ENCODE measurements around the gene PNPLA8.

Gene PNPLA8

DNA sequence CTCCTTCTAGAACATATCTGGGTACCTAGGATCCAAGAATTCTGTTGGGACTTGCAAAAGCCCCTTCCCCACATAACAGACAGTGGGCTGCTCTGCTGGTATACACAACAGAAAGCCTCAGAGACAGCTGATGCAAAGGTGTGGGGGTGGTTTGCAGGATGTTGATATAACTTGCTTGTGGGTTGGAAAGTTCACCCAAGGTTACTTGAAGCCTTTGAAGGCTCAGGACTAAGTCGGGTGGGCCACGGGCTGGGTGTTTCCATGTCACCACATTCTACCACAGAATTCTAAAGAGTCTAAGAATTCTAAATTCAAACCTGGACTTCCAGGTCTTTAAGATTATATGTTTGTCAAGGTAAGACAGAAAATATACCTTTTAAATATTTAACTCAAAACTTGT is 62.3 kb downstream of the PNPLA8 start:
- ChIA-PET POLR2A (no interaction called here), CTCF (no interaction called here)
- TF ChIP-seq, protein P1, sequence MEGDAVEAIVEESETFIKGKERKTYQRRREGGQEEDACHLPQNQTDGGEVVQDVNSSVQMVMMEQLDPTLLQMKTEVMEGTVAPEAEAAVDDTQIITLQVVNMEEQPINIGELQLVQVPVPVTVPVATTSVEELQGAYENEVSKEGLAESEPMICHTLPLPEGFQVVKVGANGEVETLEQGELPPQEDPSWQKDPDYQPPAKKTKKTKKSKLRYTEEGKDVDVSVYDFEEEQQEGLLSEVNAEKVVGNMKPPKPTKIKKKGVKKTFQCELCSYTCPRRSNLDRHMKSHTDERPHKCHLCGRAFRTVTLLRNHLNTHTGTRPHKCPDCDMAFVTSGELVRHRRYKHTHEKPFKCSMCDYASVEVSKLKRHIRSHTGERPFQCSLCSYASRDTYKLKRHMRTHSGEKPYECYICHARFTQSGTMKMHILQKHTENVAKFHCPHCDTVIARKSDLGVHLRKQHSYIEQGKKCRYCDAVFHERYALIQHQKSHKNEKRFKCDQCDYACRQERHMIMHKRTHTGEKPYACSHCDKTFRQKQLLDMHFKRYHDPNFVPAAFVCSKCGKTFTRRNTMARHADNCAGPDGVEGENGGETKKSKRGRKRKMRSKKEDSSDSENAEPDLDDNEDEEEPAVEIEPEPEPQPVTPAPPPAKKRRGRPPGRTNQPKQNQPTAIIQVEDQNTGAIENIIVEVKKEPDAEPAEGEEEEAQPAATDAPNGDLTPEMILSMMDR (IDR thresholded peaks at IDR 0.05; ENCODE audit: control extremely low read depth, extremely low read depth, low read depth, missing control alignments), result no peak
- no peak for DNase-seq (ENCODE audit: extremely low spot score)

DNA sequence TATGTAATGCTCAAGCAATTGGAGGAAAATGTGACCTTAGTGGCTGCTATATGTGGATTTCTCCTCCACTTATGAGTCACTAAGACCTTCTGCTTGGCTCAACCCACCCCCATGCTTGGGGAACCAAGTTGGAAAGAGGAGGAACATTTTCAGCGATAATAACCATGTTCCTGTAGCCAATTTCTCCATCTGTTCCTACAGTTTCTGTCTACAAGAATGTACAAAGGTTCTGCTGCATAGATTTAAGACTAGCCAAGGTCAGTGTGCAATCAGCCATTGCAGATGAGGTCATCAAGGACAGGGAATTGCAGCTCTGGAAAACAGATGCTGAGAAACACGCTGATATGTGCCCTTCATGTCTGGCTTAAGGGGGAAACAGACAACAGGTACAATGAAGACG is 64.1 kb downstream of the PNPLA8 start:
- TF ChIP-seq, protein P1 (IDR thresholded peaks at IDR 0.05; ENCODE audit: control extremely low read depth, extremely low read depth, low read depth, missing control alignments), result no peak
- ChIA-PET CTCF (interaction anchor here (1.0 to 3.3 kb wide), 4 partner anchors 8 to 107 kb away, joined by 3 to 24 read pairs (median 7); no protein-coding TSS in a partner anchor), POLR2A (no interaction called here)
- no peak for DNase-seq (ENCODE audit: extremely low spot score)

DNA sequence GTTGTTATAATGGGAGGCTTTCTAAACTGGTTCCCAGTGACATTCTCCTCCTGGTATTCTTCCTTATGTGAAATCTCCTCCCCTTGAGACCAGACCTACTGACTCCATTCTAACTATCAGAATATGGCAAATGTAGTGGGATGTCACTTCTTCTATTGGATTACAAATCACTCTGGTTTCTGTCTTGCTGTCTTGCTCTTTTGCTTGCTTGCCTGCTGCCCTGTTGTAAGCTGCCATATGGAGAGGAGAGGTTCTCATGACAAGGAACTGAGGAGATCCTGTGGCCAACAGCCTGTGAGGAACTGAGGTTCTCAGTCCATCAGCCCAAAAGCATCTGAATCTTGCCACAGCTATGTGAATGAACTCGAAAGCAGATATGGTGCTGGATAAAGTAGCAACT is 65.0 kb downstream of the PNPLA8 start:
- CTCF ChIA-PET, result interaction anchor here (0.8 to 3.3 kb wide), 10 partner anchors 9 to 106 kb away, joined by 3 to 24 read pairs (median 6); no protein-coding TSS in a partner anchor
- TF ChIP-seq, protein P1 (IDR thresholded peaks at IDR 0.05; ENCODE audit: control extremely low read depth, extremely low read depth, low read depth, missing control alignments), result no peak
- DNase-seq (ENCODE audit: extremely low spot score), result no peak
- POLR2A ChIA-PET, result no interaction called here

- DNase-seq (ENCODE audit: extremely low spot score), result peak; percentile 46
- POLR2A ChIA-PET, result interaction anchor here (0.6 kb wide), 1 partner anchor 1291 kb away, joined by 7 read pairs; the partner anchor contains the start of gene HBP1
- TF ChIP-seq, protein P1 (IDR thresholded peaks at IDR 0.05; ENCODE audit: control extremely low read depth, extremely low read depth, low read depth, missing control alignments), result peak; percentile 62
- CTCF ChIA-PET, result interaction anchor here (0.7 to 3.3 kb wide), 16 partner anchors 10 to 314 kb away, joined by 3 to 24 read pairs (median 4); no protein-coding TSS in a partner anchor
These were observed 65.9 kb downstream of the PNPLA8 start for GRCh38 chr7:108459922-108460551.

GRCh38 chr7:108457871-108458270 is 68.1 kb downstream of the PNPLA8 start:
- no peak for DNase-seq (ENCODE audit: extremely low spot score)
- TF ChIP-seq, protein P1 (IDR thresholded peaks at IDR 0.05; ENCODE audit: control extremely low read depth, extremely low read depth, low read depth, missing control alignments), result no peak
- ChIA-PET CTCF (interaction anchor here (1.6 to 2.7 kb wide), 3 partner anchors 10 to 280 kb away, joined by 5 to 12 read pairs (median 5); no protein-coding TSS in a partner anchor), POLR2A (no interaction called here)

GRCh38 chr7:108456845-108457540 is 68.9 kb downstream of the PNPLA8 start:
- ChIA-PET POLR2A (no interaction called here), CTCF (interaction anchor here (1.1 to 2.7 kb wide), 5 partner anchors 8 to 46 kb away, joined by 3 to 12 read pairs (median 5); no protein-coding TSS in a partner anchor)
- TF ChIP-seq, protein P1 (IDR thresholded peaks at IDR 0.05; ENCODE audit: control extremely low read depth, extremely low read depth, low read depth, missing control alignments), result no peak
- DNase-seq (ENCODE audit: extremely low spot score), result no peak

Data from GM10248 (cell line).